Neural cell (in vitro differentiated cells): Measurements from ENCODE around the gene ENOSF1. TPM values are rescaled to one million over a fixed set of nuclear protein-coding genes. Genes with fewer than 3 reads are reported as not detected.

Experiments used
- H2AFZ ChIP-seq: fragments of 200-600, 300-800 bp; sonication (generic), shearing (Covaris generic); 2 replicates; pipeline ENCODE4 v1.6.0; 2014; ENCODE audit warnings: low read depth, mild to moderate bottlenecking, antibody characterized with exemption, low read length, moderate library complexity
- H3F3A ChIP-seq: fragments of 200-600 bp; shearing (Covaris generic); 2 replicates; pipeline ENCODE4 v1.6.1; 2016; ENCODE audit warnings: mild to moderate bottlenecking, moderate library complexity, mixed read lengths, antibody characterized with exemption, low read length; ENCODE audit not compliant: insufficient read depth, poor library complexity, severe bottlenecking
- H3K27ac ChIP-seq: fragments of 200-600, 300-800 bp; sonication (generic), shearing (Covaris generic); 2 replicates; pipeline ENCODE4 v1.5.1; 2014; ENCODE audit warnings: mild to moderate bottlenecking, low read length, moderate library complexity
- H3K27me3 ChIP-seq: fragments of 300-800, 200-600 bp; sonication (generic), shearing (Covaris generic); 2 replicates; pipeline ENCODE4 v1.6.0; 2014; ENCODE audit warnings: mild to moderate bottlenecking, low read depth, low read length, moderate library complexity; ENCODE audit not compliant: insufficient read depth
- H3K36me3 ChIP-seq: fragments of 300-800, 200-600 bp; sonication (generic), shearing (Covaris generic); 2 replicates; pipeline ENCODE4 v1.5.1; 2014; ENCODE audit warnings: mild to moderate bottlenecking, antibody characterized with exemption, low read length, moderate library complexity; ENCODE audit not compliant: insufficient read depth
- H3K4me2 ChIP-seq: fragments of 300-800, 200-600 bp; sonication (generic), shearing (Covaris generic); 2 replicates; pipeline ENCODE4 v1.6.0; 2014; ENCODE audit warnings: mild to moderate bottlenecking, low read length
- H3K4me3 ChIP-seq: fragments of 300-800, 200-600 bp; sonication (generic), shearing (Covaris generic); 2 replicates; pipeline ENCODE4 v1.5.1; 2014; ENCODE audit warnings: mild to moderate bottlenecking, low read length, moderate library complexity
- H3K79me2 ChIP-seq: fragments of 200-600 bp; shearing (Covaris generic); replicated peaks from 2 replicates; pipeline ENCODE4 v1.6.0; 2014; ENCODE audit warnings: mild to moderate bottlenecking, low read length, moderate library complexity; ENCODE audit not compliant: insufficient read depth
- H3K9ac ChIP-seq: fragments of 300-800, 200-600 bp; sonication (generic), shearing (Covaris generic); 2 replicates; pipeline ENCODE4 v1.6.1; 2016; ENCODE audit warnings: mild to moderate bottlenecking, low read length, mixed read lengths
- H3K9me2 ChIP-seq: fragments of 200-600 bp; shearing (Covaris generic); 2 replicates; pipeline ENCODE4 v1.6.1; 2016; ENCODE audit warnings: mild to moderate bottlenecking, low read length, mixed read lengths; ENCODE audit not compliant: insufficient read depth
- H3K9me3 ChIP-seq: fragments of 200-600, 300-800 bp; sonication (generic), shearing (Covaris generic); 2 replicates; pipeline ENCODE4 v1.6.1; 2016; ENCODE audit warnings: mild to moderate bottlenecking, mixed run types, low read length, moderate library complexity, mixed read lengths
- H4K20me1 ChIP-seq: fragments of 200-600 bp; shearing (Covaris generic); 2 replicates; pipeline ENCODE4 v1.6.1; 2016; ENCODE audit warnings: mild to moderate bottlenecking, mixed run types; ENCODE audit not compliant: insufficient read depth
- EP300 ChIP-seq: fragments of 450-650 bp; conservative IDR thresholded peaks from 2 replicates; pipeline ENCODE4 v1.6.1; 2014; ENCODE audit warnings: antibody characterized with exemption, mild to moderate bottlenecking, moderate library complexity; ENCODE audit not compliant: poor library complexity, severe bottlenecking
- EZH2 ChIP-seq: fragments of 200-600, 300-800 bp; shearing (Covaris generic), sonication (generic); IDR thresholded peaks from 2 replicates; pipeline ENCODE4 v1.6.1; 2014; ENCODE audit warnings: antibody characterized with exemption, low read length, borderline replicate concordance, mild to moderate bottlenecking; ENCODE audit not compliant: insufficient read depth, poor library complexity, severe bottlenecking
- MXI1 ChIP-seq: fragments of 450-650 bp; conservative IDR thresholded peaks from 2 replicates; pipeline ENCODE4 v1.6.1; 2014; ENCODE audit warnings: antibody characterized with exemption, mild to moderate bottlenecking; ENCODE audit not compliant: poor library complexity, severe bottlenecking
- POLR2AphosphoS5 ChIP-seq: IDR thresholded peaks from 2 replicates; pipeline ENCODE4 v1.6.1; 2012
- RAD21 ChIP-seq: fragments of 450-650 bp; conservative IDR thresholded peaks from 2 replicates; pipeline ENCODE4 v1.6.1; 2014; ENCODE audit warnings: antibody characterized with exemption, mild to moderate bottlenecking, moderate library complexity
- SMC3 ChIP-seq: fragments of 450-650 bp; conservative IDR thresholded peaks from 2 replicates; pipeline ENCODE4 v1.6.1; 2014; ENCODE audit warnings: antibody characterized with exemption, mild to moderate bottlenecking, moderate library complexity; ENCODE audit not compliant: poor library complexity
- TAF1 ChIP-seq: IDR thresholded peaks from 2 replicates; pipeline ENCODE4 v1.6.1; 2012; ENCODE audit warnings: low read depth
- polyA plus RNA-seq: library from polyadenylated mRNA; depleted of rRNA; stranded (reverse); fragments of >200 nt; gene quantifications from 2 replicates; pipeline ENCODE4 v1.2.3, GENCODE V29; 2014
- TF ChIP-seq, protein P1 (sequence below): IDR thresholded peaks from 2 replicates; pipeline ENCODE4 v1.6.1; 2012; ENCODE audit warnings: borderline replicate concordance
- TF ChIP-seq, protein P2 (sequence below): fragments of 450-650 bp; IDR thresholded peaks from 2 replicates; pipeline ENCODE4 v1.5.1; 2014; ENCODE audit warnings: antibody characterized with exemption, mild to moderate bottlenecking, moderate library complexity; ENCODE audit not compliant: poor library complexity, severe bottlenecking

The ENOSF1 gene
- polyA plus RNA-seq, 1 donor from 2014 or later, result 9.0 TPM

DNA sequence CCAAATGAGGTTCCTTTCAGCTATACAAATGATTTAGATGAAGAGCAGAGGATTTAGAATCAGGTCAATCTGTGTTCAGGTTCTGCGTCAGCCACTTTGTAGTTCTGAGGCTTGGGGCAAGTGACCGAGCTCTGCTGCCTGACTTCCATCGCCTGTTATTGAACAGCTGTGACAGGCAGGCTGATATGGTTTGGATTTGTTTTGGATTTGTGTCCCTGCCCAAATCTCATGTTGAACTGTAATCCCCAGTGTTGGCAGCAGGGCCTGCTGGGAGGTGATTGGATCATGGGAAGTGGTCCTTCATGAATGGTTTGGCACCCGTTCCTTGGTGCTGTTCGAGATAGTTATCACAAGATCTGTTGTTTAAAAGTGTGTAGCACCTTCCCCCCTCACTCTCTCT, 36.4 kb downstream of the ENOSF1 start:
- Histone ChIP-seq H3K36me3 (no peaks in the 10 kb centered on the region), H3K9ac (no peak overlapping the region), H3K79me2 (no peaks in the 10 kb centered on the region), H3K9me3 (no peaks in the 10 kb centered on the region), H3K27me3 (no peaks in the 10 kb centered on the region), H2AFZ (no peak overlapping the region), H3K27ac (no peak overlapping the region), H3K4me2 (no peak overlapping the region), H3K9me2 (no peaks in the 10 kb centered on the region), H3F3A (no peaks in the 10 kb centered on the region), H3K4me3 (no peak overlapping the region), H4K20me1 (no peaks in the 10 kb centered on the region)
- TF ChIP-seq, protein P1, sequence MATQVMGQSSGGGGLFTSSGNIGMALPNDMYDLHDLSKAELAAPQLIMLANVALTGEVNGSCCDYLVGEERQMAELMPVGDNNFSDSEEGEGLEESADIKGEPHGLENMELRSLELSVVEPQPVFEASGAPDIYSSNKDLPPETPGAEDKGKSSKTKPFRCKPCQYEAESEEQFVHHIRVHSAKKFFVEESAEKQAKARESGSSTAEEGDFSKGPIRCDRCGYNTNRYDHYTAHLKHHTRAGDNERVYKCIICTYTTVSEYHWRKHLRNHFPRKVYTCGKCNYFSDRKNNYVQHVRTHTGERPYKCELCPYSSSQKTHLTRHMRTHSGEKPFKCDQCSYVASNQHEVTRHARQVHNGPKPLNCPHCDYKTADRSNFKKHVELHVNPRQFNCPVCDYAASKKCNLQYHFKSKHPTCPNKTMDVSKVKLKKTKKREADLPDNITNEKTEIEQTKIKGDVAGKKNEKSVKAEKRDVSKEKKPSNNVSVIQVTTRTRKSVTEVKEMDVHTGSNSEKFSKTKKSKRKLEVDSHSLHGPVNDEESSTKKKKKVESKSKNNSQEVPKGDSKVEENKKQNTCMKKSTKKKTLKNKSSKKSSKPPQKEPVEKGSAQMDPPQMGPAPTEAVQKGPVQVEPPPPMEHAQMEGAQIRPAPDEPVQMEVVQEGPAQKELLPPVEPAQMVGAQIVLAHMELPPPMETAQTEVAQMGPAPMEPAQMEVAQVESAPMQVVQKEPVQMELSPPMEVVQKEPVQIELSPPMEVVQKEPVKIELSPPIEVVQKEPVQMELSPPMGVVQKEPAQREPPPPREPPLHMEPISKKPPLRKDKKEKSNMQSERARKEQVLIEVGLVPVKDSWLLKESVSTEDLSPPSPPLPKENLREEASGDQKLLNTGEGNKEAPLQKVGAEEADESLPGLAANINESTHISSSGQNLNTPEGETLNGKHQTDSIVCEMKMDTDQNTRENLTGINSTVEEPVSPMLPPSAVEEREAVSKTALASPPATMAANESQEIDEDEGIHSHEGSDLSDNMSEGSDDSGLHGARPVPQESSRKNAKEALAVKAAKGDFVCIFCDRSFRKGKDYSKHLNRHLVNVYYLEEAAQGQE, result no peak
- TF ChIP-seq, protein P2, sequence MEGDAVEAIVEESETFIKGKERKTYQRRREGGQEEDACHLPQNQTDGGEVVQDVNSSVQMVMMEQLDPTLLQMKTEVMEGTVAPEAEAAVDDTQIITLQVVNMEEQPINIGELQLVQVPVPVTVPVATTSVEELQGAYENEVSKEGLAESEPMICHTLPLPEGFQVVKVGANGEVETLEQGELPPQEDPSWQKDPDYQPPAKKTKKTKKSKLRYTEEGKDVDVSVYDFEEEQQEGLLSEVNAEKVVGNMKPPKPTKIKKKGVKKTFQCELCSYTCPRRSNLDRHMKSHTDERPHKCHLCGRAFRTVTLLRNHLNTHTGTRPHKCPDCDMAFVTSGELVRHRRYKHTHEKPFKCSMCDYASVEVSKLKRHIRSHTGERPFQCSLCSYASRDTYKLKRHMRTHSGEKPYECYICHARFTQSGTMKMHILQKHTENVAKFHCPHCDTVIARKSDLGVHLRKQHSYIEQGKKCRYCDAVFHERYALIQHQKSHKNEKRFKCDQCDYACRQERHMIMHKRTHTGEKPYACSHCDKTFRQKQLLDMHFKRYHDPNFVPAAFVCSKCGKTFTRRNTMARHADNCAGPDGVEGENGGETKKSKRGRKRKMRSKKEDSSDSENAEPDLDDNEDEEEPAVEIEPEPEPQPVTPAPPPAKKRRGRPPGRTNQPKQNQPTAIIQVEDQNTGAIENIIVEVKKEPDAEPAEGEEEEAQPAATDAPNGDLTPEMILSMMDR, result no peak
- TF ChIP-seq EP300 (no peak), TAF1 (no peak), MXI1 (no peak), SMC3 (no peak), EZH2 (no peak), POLR2AphosphoS5 (no peak), RAD21 (no peak)

DNA sequence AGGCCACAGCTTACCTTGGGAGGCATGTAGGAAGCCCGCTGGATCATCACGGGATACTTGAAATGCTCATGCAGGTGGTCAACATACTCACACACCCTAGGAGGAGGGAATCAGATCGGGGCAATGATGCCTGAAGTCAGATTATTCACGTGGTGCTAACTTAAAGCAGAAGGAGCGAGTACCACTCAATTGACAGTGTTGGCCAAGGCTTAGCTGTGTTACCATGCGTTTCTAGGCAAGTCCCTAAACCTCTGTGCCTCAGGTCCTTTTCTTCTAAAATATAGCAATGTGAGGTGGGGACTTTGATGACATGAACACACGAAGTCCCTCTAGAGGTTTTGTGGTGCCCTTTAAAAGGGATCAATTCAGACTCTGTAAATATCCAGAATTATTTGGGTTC, 37.1 kb downstream of the ENOSF1 start:
- no peak overlapping the region for H2AFZ ChIP-seq
- H3K36me3 ChIP-seq, result no peaks in the 10 kb centered on the region
- H3K9me2 ChIP-seq, result no peaks in the 10 kb centered on the region
- TF ChIP-seq, protein P1, result no peak
- TF ChIP-seq RAD21 (no peak), EZH2 (no peak), SMC3 (no peak), MXI1 (no peak), POLR2AphosphoS5 (no peak), TAF1 (no peak), EP300 (no peak)
- TF ChIP-seq, protein P2, result no peak
- H3K79me2 ChIP-seq, result no peaks in the 10 kb centered on the region
- H3K27ac ChIP-seq, result no peak overlapping the region
- H4K20me1 ChIP-seq, result no peaks in the 10 kb centered on the region
- no peak overlapping the region for H3K4me2 ChIP-seq
- H3F3A ChIP-seq, result no peaks in the 10 kb centered on the region
- H3K4me3 ChIP-seq, result no peak overlapping the region
- no peaks in the 10 kb centered on the region for H3K9me3 ChIP-seq
- H3K9ac ChIP-seq, result no peak overlapping the region
- no peaks in the 10 kb centered on the region for H3K27me3 ChIP-seq
